GM23338 (cell line): Measurements from ENCODE around the gene ANAPC4. TPM values are rescaled to one million over a fixed set of nuclear protein-coding genes. Genes with fewer than 3 reads are reported as not detected.

ENCODE experiments used
- ATAC-seq: fragments of 200-7000 bp; cut with Tn5 transposase; 3 replicates; pipeline ENCODE4 v1.9.1; 2020
- DNase-seq: peaks from one replicate; pipeline ENCODE4 v3.0.0-alpha.2; 2015; ENCODE audit warnings: low spot score
- H2AFZ ChIP-seq: fragments of 200-600 bp; sonication (generic); 2 replicates; pipeline ENCODE4 v1.8.0; 2016; ENCODE audit warnings: antibody characterized with exemption, mild to moderate bottlenecking, moderate library complexity
- H3F3A ChIP-seq: fragments of 200-600 bp; sonication (generic); replicated peaks from 2 replicates; pipeline ENCODE4 v1.8.0; 2017; ENCODE audit warnings: antibody characterized with exemption, mixed run types, low read depth
- H3K27ac ChIP-seq: fragments of 200-600 bp; sonication (generic); 2 replicates; pipeline ENCODE4 v1.6.1; 2016; ENCODE audit warnings: low read depth
- H3K27me3 ChIP-seq: fragments of 200-600 bp; sonication (generic); 2 replicates; pipeline ENCODE4 v1.8.0; 2016; ENCODE audit warnings: mild to moderate bottlenecking, mixed run types, moderate library complexity; ENCODE audit not compliant: insufficient read depth
- H3K36me3 ChIP-seq: fragments of 200-600 bp; sonication (generic); 2 replicates; pipeline ENCODE4 v1.8.0; 2016; ENCODE audit warnings: mild to moderate bottlenecking; ENCODE audit not compliant: insufficient read depth
- H3K4me1 ChIP-seq: fragments of 200-600 bp; sonication (generic); 2 replicates; pipeline ENCODE4 v1.8.0; 2016; ENCODE audit warnings: mild to moderate bottlenecking, moderate library complexity; ENCODE audit not compliant: insufficient read depth
- H3K4me2 ChIP-seq: fragments of 200-600 bp; sonication (generic); 2 replicates; pipeline ENCODE4 v1.7.1; 2017; ENCODE audit warnings: mixed run types
- H3K4me3 ChIP-seq: fragments of 200-600 bp; sonication (generic); 2 replicates; pipeline ENCODE4 v1.6.1; 2016; ENCODE audit warnings: mixed run types
- H3K79me2 ChIP-seq: fragments of 200-600 bp; sonication (generic); replicated peaks from 2 replicates; pipeline ENCODE4 v1.8.0; 2017; ENCODE audit warnings: mild to moderate bottlenecking; ENCODE audit not compliant: insufficient read depth
- H3K9me2 ChIP-seq: fragments of 200-600 bp; sonication (generic); 2 replicates; pipeline ENCODE4 v1.8.0; 2017; ENCODE audit not compliant: insufficient read depth
- H4K20me1 ChIP-seq: fragments of 200-600 bp; sonication (generic); replicated peaks from 2 replicates; pipeline ENCODE4 v1.8.0; 2017; ENCODE audit warnings: mild to moderate bottlenecking; ENCODE audit not compliant: insufficient read depth
- H3K27ac Mint-ChIP-seq: 2 replicates; pipeline ENCODE4 v1.8.0; 2020; ENCODE audit warnings: inconsistent platforms, mild to moderate bottlenecking, moderate library complexity, mixed read lengths
- H3K27me3 Mint-ChIP-seq: 3 replicates; pipeline ENCODE4 v1.8.0; 2022; ENCODE audit warnings: low read depth, mild to moderate bottlenecking, moderate library complexity, mixed read lengths, inconsistent platforms; ENCODE audit not compliant: insufficient read depth, poor library complexity
- H3K36me3 Mint-ChIP-seq: 3 replicates; pipeline ENCODE4 v1.8.0; 2021; ENCODE audit warnings: low read depth, mild to moderate bottlenecking, inconsistent platforms, moderate library complexity, mixed read lengths
- H3K4me1 Mint-ChIP-seq: 3 replicates; pipeline ENCODE4 v1.8.0; 2020; ENCODE audit warnings: mild to moderate bottlenecking, inconsistent platforms, mixed read lengths
- H3K4me3 Mint-ChIP-seq: 3 replicates; pipeline ENCODE4 v1.8.0; 2021; ENCODE audit warnings: moderate library complexity, mild to moderate bottlenecking, inconsistent platforms, mixed read lengths
- H3K9me3 Mint-ChIP-seq: 3 replicates; pipeline ENCODE4 v1.8.0; 2020; ENCODE audit warnings: moderate library complexity, mild to moderate bottlenecking, inconsistent platforms, mixed read lengths
- CREB1 ChIP-seq: fragments of 250-450 bp; sonication (Bioruptor Pico); IDR thresholded peaks from 2 replicates; pipeline ENCODE4 v1.5.0; 2020; ENCODE audit warnings: low read depth, mild to moderate bottlenecking, moderate library complexity
- EZH2phosphoT487 ChIP-seq: fragments of 200-600 bp; sonication (generic); IDR thresholded peaks from one replicate; pipeline ENCODE4 v1.8.1; 2018; ENCODE audit warnings: antibody characterized with exemption; ENCODE audit not compliant: unreplicated experiment
- NANOG ChIP-seq: IDR thresholded peaks from 2 replicates; pipeline ENCODE4 v1.6.1; 2016; ENCODE audit warnings: antibody characterized with exemption, borderline replicate concordance
- POLR2AphosphoS5 ChIP-seq: IDR thresholded peaks from 2 replicates; pipeline ENCODE4 v1.6.1; 2016; ENCODE audit warnings: antibody characterized with exemption, low read depth
- REST ChIP-seq: IDR thresholded peaks from one replicate; pipeline ENCODE4 v1.6.1; 2018; ENCODE audit warnings: antibody characterized with exemption; ENCODE audit not compliant: unreplicated experiment
- STAT1 ChIP-seq: IDR thresholded peaks from one replicate; pipeline ENCODE4 v1.6.1; 2016; ENCODE audit warnings: antibody characterized with exemption; ENCODE audit not compliant: unreplicated experiment
- polyA plus RNA-seq: library from polyadenylated mRNA; unstranded; fragments of >200 nt; fragmentation: Nextera tagmentation; extraction: Ambion mirVana; gene quantifications from 2 replicates; pipeline ENCODE4 v1.2.1, GENCODE V29; 2016
- total RNA-seq: library from RNA; depleted of rRNA; stranded (reverse); fragments of >200 nt; shearing (Covaris generic); gene quantifications from 2 replicates; pipeline ENCODE4 v1.2.3, GENCODE V29; 2014
- TF ChIP-seq, protein P1 (sequence below): fragments of 250-450 bp; sonication (Bioruptor Pico); IDR thresholded peaks from 2 replicates; pipeline ENCODE4 v1.5.0; 2020; ENCODE audit warnings: mild to moderate bottlenecking, moderate library complexity
- TF ChIP-seq, protein P2 (sequence below): IDR thresholded peaks from 2 replicates; pipeline ENCODE4 v1.6.1; 2016; ENCODE audit warnings: antibody characterized with exemption

Gene ANAPC4
- total and polyA plus RNA-seq, 2 experiments from 2014 or later, result 34.3 to 46.2 TPM

DNA sequence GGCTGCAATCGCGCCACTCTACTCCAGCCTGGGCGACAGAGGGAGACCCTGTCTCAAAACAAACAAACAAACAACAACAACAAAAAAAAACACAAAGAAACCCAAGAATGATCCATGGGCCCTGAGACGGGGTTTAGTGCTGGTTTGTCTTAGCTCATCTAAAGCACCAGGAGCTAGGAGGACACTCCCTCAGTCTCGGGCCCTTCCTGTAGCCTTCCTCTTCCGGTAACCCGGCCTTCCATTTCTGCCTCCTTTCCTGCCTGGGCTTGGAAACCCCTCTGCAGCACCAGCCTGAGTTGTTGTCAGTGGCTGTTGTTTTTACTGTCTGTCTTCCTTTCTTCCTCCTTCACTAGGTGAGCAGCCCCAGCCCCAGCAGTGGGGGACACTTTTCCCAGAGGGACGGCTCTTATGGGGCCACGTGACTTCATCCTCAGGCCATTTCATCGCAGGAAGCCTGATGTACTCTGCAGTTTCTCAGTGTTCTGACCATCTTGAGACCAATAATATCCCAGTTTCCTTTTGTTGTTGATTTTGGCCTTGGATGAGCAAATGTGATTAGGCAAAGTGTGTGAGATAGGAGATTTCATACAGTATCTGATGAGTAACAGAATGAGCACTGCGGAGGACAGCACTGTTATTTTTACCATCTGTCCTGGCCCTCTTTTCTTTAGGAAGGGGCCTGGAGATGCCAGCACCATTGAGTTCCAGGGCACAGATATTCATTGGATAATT lies 90.1 kb downstream of the ANAPC4 start:
- H3K27ac Mint-ChIP-seq, result no peak overlapping the region
- Histone ChIP-seq H3K4me1 (no peaks in the 10 kb centered on the region), H2AFZ (no peak overlapping the region), H3K4me3 (no peak overlapping the region), H3K36me3 (no peaks in the 10 kb centered on the region), H3K4me2 (no peak overlapping the region), H3K9me2 (no peaks in the 10 kb centered on the region), H3K27ac (no peak overlapping the region), H3K79me2 (no peaks in the 10 kb centered on the region), H3K27me3 (no peaks in the 10 kb centered on the region), H3F3A (no peaks in the 10 kb centered on the region), H4K20me1 (no peaks in the 10 kb centered on the region)
- no peaks in the 10 kb centered on the region for H3K36me3 Mint-ChIP-seq
- ATAC-seq (no peak), DNase-seq (no peak)
- no peaks in the 10 kb centered on the region for H3K4me1 Mint-ChIP-seq
- no peak overlapping the region for H3K4me3 Mint-ChIP-seq
- H3K27me3 Mint-ChIP-seq, result peaks cover 5% of the 10 kb centered on the region
- TF ChIP-seq NANOG (no peak), REST (no peak), POLR2AphosphoS5 (no peak), CREB1 (CRISPR knock-in tag) (no peak), EZH2phosphoT487 (no peak), STAT1 (no peak)
- TF ChIP-seq, protein P1, sequence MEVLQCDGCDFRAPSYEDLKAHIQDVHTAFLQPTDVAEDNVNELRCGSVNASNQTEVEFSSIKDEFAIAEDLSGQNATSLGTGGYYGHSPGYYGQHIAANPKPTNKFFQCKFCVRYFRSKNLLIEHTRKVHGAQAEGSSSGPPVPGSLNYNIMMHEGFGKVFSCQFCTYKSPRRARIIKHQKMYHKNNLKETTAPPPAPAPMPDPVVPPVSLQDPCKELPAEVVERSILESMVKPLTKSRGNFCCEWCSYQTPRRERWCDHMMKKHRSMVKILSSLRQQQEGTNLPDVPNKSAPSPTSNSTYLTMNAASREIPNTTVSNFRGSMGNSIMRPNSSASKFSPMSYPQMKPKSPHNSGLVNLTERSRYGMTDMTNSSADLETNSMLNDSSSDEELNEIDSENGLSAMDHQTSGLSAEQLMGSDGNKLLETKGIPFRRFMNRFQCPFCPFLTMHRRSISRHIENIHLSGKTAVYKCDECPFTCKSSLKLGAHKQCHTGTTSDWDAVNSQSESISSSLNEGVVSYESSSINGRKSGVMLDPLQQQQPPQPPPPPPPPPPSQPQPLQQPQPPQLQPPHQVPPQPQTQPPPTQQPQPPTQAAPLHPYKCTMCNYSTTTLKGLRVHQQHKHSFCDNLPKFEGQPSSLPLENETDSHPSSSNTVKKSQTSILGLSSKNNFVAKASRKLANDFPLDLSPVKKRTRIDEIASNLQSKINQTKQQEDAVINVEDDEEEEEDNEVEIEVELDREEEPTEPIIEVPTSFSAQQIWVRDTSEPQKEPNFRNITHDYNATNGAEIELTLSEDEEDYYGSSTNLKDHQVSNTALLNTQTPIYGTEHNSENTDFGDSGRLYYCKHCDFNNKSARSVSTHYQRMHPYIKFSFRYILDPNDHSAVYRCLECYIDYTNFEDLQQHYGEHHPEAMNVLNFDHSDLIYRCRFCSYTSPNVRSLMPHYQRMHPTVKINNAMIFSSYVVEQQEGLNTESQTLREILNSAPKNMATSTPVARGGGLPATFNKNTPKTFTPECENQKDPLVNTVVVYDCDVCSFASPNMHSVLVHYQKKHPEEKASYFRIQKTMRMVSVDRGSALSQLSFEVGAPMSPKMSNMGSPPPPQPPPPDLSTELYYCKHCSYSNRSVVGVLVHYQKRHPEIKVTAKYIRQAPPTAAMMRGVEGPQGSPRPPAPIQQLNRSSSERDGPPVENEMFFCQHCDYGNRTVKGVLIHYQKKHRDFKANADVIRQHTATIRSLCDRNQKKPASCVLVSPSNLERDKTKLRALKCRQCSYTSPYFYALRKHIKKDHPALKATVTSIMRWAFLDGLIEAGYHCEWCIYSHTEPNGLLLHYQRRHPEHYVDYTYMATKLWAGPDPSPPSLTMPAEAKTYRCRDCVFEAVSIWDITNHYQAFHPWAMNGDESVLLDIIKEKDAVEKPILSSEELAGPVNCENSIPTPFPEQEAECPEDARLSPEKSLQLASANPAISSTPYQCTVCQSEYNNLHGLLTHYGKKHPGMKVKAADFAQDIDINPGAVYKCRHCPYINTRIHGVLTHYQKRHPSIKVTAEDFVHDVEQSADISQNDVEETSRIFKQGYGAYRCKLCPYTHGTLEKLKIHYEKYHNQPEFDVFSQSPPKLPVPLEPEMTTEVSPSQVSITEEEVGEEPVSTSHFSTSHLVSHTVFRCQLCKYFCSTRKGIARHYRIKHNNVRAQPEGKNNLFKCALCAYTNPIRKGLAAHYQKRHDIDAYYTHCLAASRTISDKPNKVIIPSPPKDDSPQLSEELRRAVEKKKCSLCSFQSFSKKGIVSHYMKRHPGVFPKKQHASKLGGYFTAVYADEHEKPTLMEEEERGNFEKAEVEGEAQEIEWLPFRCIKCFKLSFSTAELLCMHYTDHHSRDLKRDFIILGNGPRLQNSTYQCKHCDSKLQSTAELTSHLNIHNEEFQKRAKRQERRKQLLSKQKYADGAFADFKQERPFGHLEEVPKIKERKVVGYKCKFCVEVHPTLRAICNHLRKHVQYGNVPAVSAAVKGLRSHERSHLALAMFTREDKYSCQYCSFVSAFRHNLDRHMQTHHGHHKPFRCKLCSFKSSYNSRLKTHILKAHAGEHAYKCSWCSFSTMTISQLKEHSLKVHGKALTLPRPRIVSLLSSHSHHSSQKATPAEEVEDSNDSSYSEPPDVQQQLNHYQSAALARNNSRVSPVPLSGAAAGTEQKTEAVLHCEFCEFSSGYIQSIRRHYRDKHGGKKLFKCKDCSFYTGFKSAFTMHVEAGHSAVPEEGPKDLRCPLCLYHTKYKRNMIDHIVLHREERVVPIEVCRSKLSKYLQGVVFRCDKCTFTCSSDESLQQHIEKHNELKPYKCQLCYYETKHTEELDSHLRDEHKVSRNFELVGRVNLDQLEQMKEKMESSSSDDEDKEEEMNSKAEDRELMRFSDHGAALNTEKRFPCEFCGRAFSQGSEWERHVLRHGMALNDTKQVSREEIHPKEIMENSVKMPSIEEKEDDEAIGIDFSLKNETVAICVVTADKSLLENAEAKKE, result no peak
- TF ChIP-seq, protein P2, sequence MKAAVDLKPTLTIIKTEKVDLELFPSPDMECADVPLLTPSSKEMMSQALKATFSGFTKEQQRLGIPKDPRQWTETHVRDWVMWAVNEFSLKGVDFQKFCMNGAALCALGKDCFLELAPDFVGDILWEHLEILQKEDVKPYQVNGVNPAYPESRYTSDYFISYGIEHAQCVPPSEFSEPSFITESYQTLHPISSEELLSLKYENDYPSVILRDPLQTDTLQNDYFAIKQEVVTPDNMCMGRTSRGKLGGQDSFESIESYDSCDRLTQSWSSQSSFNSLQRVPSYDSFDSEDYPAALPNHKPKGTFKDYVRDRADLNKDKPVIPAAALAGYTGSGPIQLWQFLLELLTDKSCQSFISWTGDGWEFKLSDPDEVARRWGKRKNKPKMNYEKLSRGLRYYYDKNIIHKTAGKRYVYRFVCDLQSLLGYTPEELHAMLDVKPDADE, result no peak
- H3K9me3 Mint-ChIP-seq, result no peaks in the 10 kb centered on the region; the same call in 2 of the 3 replicates
